Cerebellar nuclear complex (tissue), 1 donor: Measurements from ENCODE around the gene NPAS3.

Experiments used
- DNase-seq, 2 experiments: peaks; one replicate each; lab custom pipeline; 2025; lab: John Stamatoyannopoulos, UW

NPAS3 gene

DNA sequence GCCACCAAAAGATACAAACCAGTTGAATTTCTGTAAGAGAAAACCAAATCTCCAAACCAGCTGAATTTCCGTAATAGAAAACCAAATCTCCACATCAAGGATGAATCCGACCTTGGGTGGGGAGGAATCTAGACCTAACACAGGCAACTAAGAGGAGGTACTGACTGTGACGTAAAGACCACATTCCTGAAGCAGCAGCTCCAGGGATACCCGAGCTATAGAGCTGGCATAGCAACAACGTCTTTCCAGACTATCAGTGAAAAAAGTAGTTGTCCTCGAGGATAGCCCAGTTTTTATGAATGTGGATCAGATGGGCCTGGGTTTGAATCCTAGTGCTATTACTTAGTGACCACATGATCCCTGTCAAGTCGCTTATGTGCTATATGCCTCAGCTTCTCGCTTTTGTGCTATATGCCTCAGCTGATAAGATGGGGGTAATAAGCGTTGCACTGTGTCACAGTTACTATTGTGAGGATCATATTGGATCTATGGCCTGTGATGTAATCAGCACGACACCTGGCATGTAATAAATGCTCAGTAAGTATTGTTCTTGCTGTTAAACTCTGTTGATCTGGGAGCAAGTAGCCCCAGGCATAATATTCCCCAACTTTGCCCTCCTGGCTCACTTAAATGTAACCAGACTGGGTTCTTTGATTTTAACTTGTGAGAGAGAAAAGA, 898.4 kb downstream of the NPAS3 start:
- no peak for DNase-seq

- no peak for DNase-seq
Measured at GRCh38 chr14:33837943-33838683, 899.4 kb downstream of the NPAS3 start.

GRCh38 chr14:33839193-33840076, 900.8 kb downstream of the NPAS3 start:
- no peak for DNase-seq

GRCh38 chr14:33840797-33841196, 902.1 kb downstream of the NPAS3 start:
- no peak for DNase-seq

DNA sequence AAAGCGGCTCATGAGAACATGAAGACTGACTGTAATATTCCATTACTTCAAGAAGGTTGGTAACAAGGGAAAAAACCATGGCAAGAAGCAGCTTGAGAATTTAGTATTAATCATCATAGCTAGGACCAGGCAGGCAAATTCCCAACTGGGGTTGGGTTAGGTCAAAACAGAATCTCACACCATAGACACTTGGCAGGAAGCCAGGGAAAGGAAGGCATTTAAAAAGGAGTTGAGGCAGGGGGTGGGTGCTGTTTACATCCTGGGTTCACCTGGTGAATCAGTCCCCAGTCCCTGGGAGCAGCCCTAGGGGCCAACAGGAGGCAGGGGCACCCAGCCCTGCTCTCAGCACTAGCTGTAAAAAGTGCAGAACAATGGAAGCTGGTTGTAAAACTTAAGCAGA, 903.6 kb downstream of the NPAS3 start:
- no peak for DNase-seq

GRCh38 chr14:33844118-33844517, 905.4 kb downstream of the NPAS3 start:
- DNase-seq: no peak

- DNase-seq: no peak
Measured at GRCh38 chr14:33846100-33846824, 907.6 kb downstream of the NPAS3 start.

- DNase-seq: no peak
Measured at GRCh38 chr14:33847066-33847465, 908.4 kb downstream of the NPAS3 start.

DNA sequence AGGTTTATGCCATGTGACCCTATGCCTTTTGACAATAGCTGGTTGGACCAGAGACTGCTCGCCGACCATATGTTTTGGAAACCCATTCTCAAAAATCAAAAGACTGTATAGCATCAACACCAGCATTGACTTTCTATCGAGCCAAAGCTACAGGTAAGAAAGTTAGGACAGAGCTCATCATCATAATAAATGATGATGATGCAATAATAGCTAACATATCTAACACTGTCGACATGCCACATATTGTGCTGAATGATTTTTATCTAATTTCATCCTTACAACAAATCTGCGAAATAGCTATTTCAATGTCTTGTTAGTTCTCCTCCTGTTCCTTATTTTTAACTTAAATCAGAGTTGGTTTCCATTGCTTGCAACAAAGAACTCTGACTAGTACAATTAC, 909.3 kb downstream of the NPAS3 start:
- no peak for DNase-seq

GRCh38 chr14:33848706-33849454, 910.2 kb downstream of the NPAS3 start:
- no peak for DNase-seq

DNA sequence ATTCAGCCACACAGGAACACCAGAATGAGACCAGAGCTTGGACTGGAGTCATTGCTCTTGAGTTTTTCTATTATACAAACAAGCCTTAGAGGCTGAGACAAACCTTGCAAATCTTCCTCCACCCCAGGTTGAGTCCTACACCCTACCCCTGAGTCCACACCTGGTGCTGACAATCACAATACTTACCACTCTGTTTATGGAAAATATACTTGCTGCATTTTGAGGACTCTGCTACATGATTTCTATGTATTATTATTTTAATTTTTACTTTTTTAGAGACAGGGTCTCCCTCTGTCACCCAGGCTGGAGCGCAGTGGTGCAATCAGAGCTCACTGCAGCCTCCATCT, 910.7 kb downstream of the NPAS3 start:
- no peak for DNase-seq

DNA sequence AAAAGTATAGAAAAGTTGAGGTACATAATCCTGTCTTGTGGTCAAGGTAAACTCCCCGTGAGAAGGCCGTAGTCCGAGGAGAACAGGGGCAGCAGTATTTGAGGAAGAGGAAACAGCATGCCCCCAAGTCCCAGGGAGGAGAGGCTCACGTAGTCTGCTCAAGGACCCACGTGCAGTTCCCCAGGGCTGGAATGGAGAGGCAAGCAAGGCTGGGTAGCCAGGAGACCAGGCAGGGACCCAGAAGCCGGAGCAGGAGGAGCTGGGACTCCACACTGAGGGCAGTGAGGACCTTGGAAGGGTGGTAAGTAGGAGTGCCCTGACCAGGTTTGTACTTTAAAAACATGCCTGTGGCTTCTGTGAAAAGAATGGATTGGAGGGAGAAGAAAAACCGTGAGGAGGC, 912.1 kb downstream of the NPAS3 start:
- no peak for DNase-seq

DNA sequence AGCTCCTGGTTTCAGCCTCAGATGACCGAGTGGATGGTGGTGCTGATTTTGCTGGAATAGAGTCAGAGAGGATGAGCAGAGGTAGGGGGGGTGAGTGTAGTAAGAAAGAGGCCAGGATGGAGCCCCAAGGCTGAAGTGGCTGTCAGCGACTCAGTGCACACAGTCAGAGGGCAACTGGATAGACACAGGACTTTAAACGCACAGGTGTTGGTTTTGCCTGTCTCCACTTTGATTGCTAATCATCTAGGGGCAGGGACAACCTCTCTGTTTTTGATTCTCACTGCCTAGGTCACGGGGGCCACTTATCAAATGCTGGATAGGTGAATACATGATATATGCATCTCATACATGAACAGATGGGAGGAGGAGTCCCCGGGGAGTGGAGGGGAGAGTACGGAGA, 912.7 kb downstream of the NPAS3 start:
- DNase-seq: no peak

DNA sequence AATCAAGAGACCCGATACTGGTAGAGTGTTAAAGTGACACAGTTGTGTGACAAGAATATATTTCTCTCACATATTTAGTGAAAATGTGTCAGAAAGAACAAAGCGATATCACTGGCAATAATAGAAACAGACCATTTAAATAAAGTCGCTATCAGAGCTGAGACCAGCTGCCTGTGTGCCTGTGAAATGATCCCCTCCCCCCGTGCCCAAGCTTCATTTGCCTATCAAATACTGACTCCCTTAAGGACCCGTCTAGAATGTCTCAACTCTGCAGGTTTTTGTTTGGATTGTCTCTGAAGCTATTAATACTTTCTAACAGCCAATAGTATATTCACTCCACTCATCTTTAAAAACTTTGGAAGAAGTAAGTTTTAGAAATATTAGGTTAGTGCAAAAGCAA, 913.3 kb downstream of the NPAS3 start:
- no peak for DNase-seq
